ENCODE data around the gene KATNB1. TPM values are rescaled to one million over a fixed set of nuclear protein-coding genes. Genes with fewer than 3 reads are reported as not detected.

KATNB1 gene
- total RNA-seq, 1 experiment from 2014 or later, result 32.2 TPM

DNA sequence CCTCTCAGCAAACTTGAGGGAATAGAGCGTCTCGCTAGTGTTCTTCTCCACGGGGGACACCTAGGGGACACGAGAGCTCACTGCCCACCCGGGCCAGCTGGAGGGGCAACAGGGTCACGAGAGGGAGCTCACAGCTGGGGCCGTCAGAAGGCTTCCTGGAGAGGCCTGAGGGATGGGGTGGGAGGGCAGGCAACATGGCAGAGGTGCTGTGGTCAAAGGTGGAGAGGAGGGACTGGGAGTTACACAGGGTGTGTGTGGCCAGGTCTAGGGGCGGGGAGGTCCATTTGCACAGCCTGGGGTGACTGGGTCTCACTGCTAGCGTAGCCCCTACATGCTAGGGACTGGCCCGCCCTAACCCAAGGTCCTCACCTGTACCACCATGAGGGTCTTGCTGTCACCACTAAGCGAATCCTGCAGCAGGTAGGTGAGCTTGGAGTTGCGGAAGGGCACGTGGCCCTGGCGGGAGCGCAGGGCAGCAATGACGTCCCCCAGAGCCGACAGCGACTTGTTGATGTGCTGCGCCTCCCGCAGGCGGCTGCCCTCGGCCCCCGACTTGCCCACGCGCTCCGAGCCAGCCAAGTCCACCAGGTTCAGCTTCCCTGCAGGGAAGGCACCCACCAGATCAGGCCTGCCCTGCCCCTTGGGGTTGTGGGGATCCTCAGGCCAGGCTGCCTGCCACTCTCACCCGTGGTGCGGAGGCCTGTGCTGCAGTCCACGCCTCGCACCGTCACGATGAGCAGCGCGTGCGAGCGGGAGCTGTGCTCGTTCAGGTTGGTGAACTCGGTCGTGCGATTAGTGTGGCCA, 25.0 kb downstream of the KATNB1 start:
- Histone ChIP-seq H3K9me2 (ENCODE audit: insufficient read depth) (no peaks in the 10 kb centered on the region), H3K9ac (ENCODE audit: low read length) (no peak overlapping the region), H3K9me3 (ENCODE audit: control insufficient read depth in 1 of 2, insufficient read depth in 1 of 2, low read depth in 1 of 2, low read length in 2 of 2) (no peaks in the 10 kb centered on the region), H3K4me1 (ENCODE audit: control insufficient read depth in 1 of 2, insufficient read depth in 2 of 2, low read length in 2 of 2) (peaks cover 15 to 25% of the 10 kb centered on the region in 2 experiments), H3K79me2 (ENCODE audit: insufficient read depth, low read length) (no peaks in the 10 kb centered on the region), H3K4me3 (replicated peaks in 1 of 2; ENCODE audit: low read depth in 1 of 2, low read length in 2 of 2) (no peak overlapping the region), H3K27me3 (ENCODE audit: insufficient read depth, low read length) (no peaks in the 10 kb centered on the region), H4K20me1 (ENCODE audit: insufficient read depth) (no peaks in the 10 kb centered on the region), H3K4me2 (ENCODE audit: low read length) (no peak overlapping the region), H2AFZ (ENCODE audit: low read depth, low read length, poor library complexity, severe bottlenecking) (no peak overlapping the region), H3K27ac (ENCODE audit: low read depth, low read length) (no peak overlapping the region), H3K36me3 (ENCODE audit: control insufficient read depth in 1 of 2, insufficient read depth in 2 of 2, low read length in 2 of 2) (0 out of 4 replicates have a peak, but pooled peaks cover 0 to 5% of the 10 kb centered on the region in 2 experiments)
- TF ChIP-seq CBX3 (IDR thresholded peaks at IDR 0.05; ENCODE audit: low read depth) (no peak), CEBPB (IDR thresholded peaks at IDR 0.05; ENCODE audit: low read depth) (no peak), EZH2 (IDR thresholded peaks at IDR 0.05) (no peak), YY1 (IDR thresholded peaks at IDR 0.05; ENCODE audit: extremely low read depth, insufficient replicate concordance, low read depth, low read length) (no peak), EZH2phosphoT487 (IDR thresholded peaks at IDR 0.05; ENCODE audit: borderline replicate concordance) (no peak), ATF3 (IDR thresholded peaks at IDR 0.05) (no peak), SIN3A (IDR thresholded peaks at IDR 0.05; ENCODE audit: low read depth) (no peak), RAD21 (IDR thresholded peaks at IDR 0.05; ENCODE audit: low read depth) (no peak), FOSL1 (IDR thresholded peaks at IDR 0.05; ENCODE audit: low read depth) (no peak), CTCF (IDR thresholded peaks at IDR 0.05 in 2 of 3, conservative IDR thresholded peaks at IDR 0.05 in 1 of 3; ENCODE audit: borderline replicate concordance in 1 of 3, insufficient read depth in 1 of 3, low read depth in 2 of 3, low read length in 2 of 3) (no peak), SRF (IDR thresholded peaks at IDR 0.05; ENCODE audit: low read depth) (no peak), POLR2AphosphoS5 (IDR thresholded peaks at IDR 0.05; ENCODE audit: low read depth, low read length) (no peak), ELF1 (IDR thresholded peaks at IDR 0.05; ENCODE audit: borderline replicate concordance, low read depth) (no peak), REST (IDR thresholded peaks at IDR 0.05; ENCODE audit: low read depth) (no peak), EGR1 (IDR thresholded peaks at IDR 0.05; ENCODE audit: low read depth) (no peak)
- TF ChIP-seq, protein P1, sequence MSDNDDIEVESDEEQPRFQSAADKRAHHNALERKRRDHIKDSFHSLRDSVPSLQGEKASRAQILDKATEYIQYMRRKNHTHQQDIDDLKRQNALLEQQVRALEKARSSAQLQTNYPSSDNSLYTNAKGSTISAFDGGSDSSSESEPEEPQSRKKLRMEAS (IDR thresholded peaks at IDR 0.05), result no peak
- ATAC-seq (no peak), DNase-seq (ENCODE audit: low read depth, low spot score) (no peak)
- BruUV-seq (replicated peaks), result no TSS peak
- POLR2A ChIA-PET, result no interaction called here
- RAD21 ChIA-PET (ENCODE audit: low non-redundant PET in 1 of 2, low total read pairs in 2 of 2, uncharacterized antibody in 2 of 2, unreplicated experiment in 2 of 2), result no interaction called here
- CTCF ChIA-PET, result interaction anchor here (1.0 kb wide), 1 partner anchor 103 kb away, joined by 5 read pairs; no protein-coding TSS in a partner anchor
- intact Hi-C loops (cut with micrococcal nuclease), result no loop called here
